Panc1 (cell line): ENCODE results near the gene C2CD2. TPM values are rescaled to one million over a fixed set of nuclear protein-coding genes. Genes with fewer than 3 reads are reported as not detected.

Experiments
- ATAC-seq: fragments of 200-7000 bp; cut with Tn5 transposase; 2 replicates; pipeline ENCODE4 v1.9.1; 2020; ENCODE audit warnings: mild to moderate bottlenecking, moderate library complexity
- BruUV-seq: library from RNA; stranded (reverse); fragments of 400-500 nt; replicated peaks from 2 replicates; lab custom pipeline; 2021; lab: Mats Ljungman, UMichigan
- CTCF ChIA-PET: fragments of 300-600 bp; sonication (Branson Sonifier 250); formaldehyde crosslinking; loops from one replicate; lab custom pipeline; 2022; ENCODE audit warnings: antibody characterized with exemption; lab: Charles Lee
- POLR2A ChIA-PET: fragments of 300-600 bp; sonication (Branson Sonifier 250); formaldehyde crosslinking; loops from one replicate; lab custom pipeline; 2022; ENCODE audit warnings: antibody characterized with exemption; lab: Charles Lee
- DNase-seq: peaks from one replicate; pipeline ENCODE4 v3.0.0-alpha.2; 2010; ENCODE audit warnings: low read depth, low spot score
- H3K27ac ChIP-seq: 2 replicates; pipeline ENCODE4 v1.5.1; 2011; ENCODE audit warnings: mild to moderate bottlenecking, low read length, inconsistent platforms
- H3K27me3 ChIP-seq: fragments of 200-500 bp; sonication (Bioruptor generic); 2 replicates; pipeline ENCODE4 v1.6.0; 2014; ENCODE audit warnings: low read length, inconsistent platforms; ENCODE audit not compliant: control insufficient read depth, insufficient read depth
- H3K36me3 ChIP-seq: fragments of 200-500 bp; sonication (Bioruptor generic); 2 replicates; pipeline ENCODE4 v1.5.1; 2014; ENCODE audit warnings: inconsistent platforms, mild to moderate bottlenecking, low read length, moderate library complexity; ENCODE audit not compliant: control insufficient read depth, insufficient read depth
- H3K4me1 ChIP-seq: 2 replicates; pipeline ENCODE4 v1.5.1; 2011; ENCODE audit warnings: inconsistent platforms, mild to moderate bottlenecking, low read length, moderate library complexity; ENCODE audit not compliant: control insufficient read depth, insufficient read depth
- H3K4me3 ChIP-seq, 2 experiments: 2 replicates each; pipeline ENCODE4 v1.5.1; 2011 to 2012; ENCODE audit warnings: low read depth in 2 of 2, low read length in 2 of 2, mild to moderate bottlenecking in 2 of 2, inconsistent platforms in 1 of 2, moderate library complexity in 1 of 2
- H3K9me3 ChIP-seq: fragments of 200-500 bp; sonication (Bioruptor generic); 2 replicates; pipeline ENCODE4 v1.5.1; 2014; ENCODE audit warnings: low read depth, mild to moderate bottlenecking, inconsistent platforms, low read length, moderate library complexity; ENCODE audit not compliant: control insufficient read depth, insufficient read depth
- CTCF ChIP-seq: fragments of 450-650 bp; IDR thresholded peaks from 2 replicates; pipeline ENCODE4 v1.5.1; 2017; ENCODE audit warnings: mild to moderate bottlenecking
- POLR2AphosphoS5 ChIP-seq: IDR thresholded peaks from 2 replicates; pipeline ENCODE4 v1.6.1; 2012; ENCODE audit warnings: mild to moderate bottlenecking, low read depth, low read length, moderate library complexity
- REST ChIP-seq, 2 experiments: IDR thresholded peaks; 2 replicates each; pipeline ENCODE4 v1.6.1; 2011 to 2012; ENCODE audit warnings: low read depth in 2 of 2, control low read depth in 1 of 2, low read length in 1 of 2, mild to moderate bottlenecking in 1 of 2, moderate library complexity in 1 of 2; ENCODE audit not compliant: insufficient read depth in 1 of 2
- SIN3A ChIP-seq: IDR thresholded peaks from 2 replicates; pipeline ENCODE4 v1.6.1; 2012; ENCODE audit warnings: low read depth, mild to moderate bottlenecking, low read length, moderate library complexity, borderline replicate concordance; ENCODE audit not compliant: insufficient read depth
- TCF7L2 ChIP-seq: IDR thresholded peaks from 2 replicates; pipeline ENCODE4 v1.6.1; 2011; ENCODE audit warnings: mild to moderate bottlenecking, low read depth, low read length, inconsistent platforms
- in situ Hi-C: cut with HindIII; loops from 2 replicates; pipeline ENCODE4 v1.10.0; 2016; ENCODE audit warnings: low sequenced_read_pairs, low pct_unique_long_range_greater_than_20kb
- intact Hi-C: fragments of 100-400 bp; cut with micrococcal nuclease; formaldehyde crosslinking; loops from one replicate; pipeline ENCODE4 v1.10.0; 2022; ENCODE audit not compliant: unreplicated experiment
- total RNA-seq: library from RNA; stranded (reverse); gene quantifications from one replicate; pipeline ENCODE4 v1.2.1, GENCODE V29; 2021; ENCODE audit not compliant: unreplicated experiment

The C2CD2 gene
- total RNA-seq, 1 experiment from 2014 or later = 14.0 TPM

- Histone ChIP-seq H3K9me3 (no peaks in the 10 kb centered on the region), H3K4me1 (0 out of 2 replicates have a peak, but pooled peaks cover 2% of the 10 kb centered on the region), H3K36me3 (no peaks in the 10 kb centered on the region; the same call in 1 of the 2 replicates), H3K27me3 (no peaks in the 10 kb centered on the region), H3K4me3 (no peak overlapping the region), H3K27ac (no peak overlapping the region)
- BruUV-seq = no TSS peak
- in situ Hi-C loops (no loop called here), intact Hi-C loops (no loop called here)
- ChIA-PET POLR2A (no interaction called here), CTCF (no interaction called here)
- DNase-seq (no peak), ATAC-seq (no peak)
- no peak for TF ChIP-seq REST (IDR thresholded peaks at IDR 0.05; ENCODE audit: insufficient read depth in 1 of 2, low read depth in 2 of 2, low read length in 1 of 2)
- no peak for TF ChIP-seq CTCF
- no peak for TF ChIP-seq POLR2AphosphoS5
- TF ChIP-seq TCF7L2 = no peak
These were observed 70.2 kb downstream of the C2CD2 start for GRCh38 chr21:41883582-41883981.

GRCh38 chr21:41881051-41881450, 72.8 kb downstream of the C2CD2 start:
- BruUV-seq = no TSS peak
- ChIA-PET POLR2A (no interaction called here), CTCF (no interaction called here)
- TF ChIP-seq POLR2AphosphoS5 = no peak
- TF ChIP-seq TCF7L2 = no peak
- no peak for TF ChIP-seq REST (IDR thresholded peaks at IDR 0.05; ENCODE audit: insufficient read depth in 1 of 2, low read depth in 2 of 2, low read length in 1 of 2)
- no peak for TF ChIP-seq CTCF
- TF ChIP-seq SIN3A = no peak
- H3K27me3 ChIP-seq = no peaks in the 10 kb centered on the region
- ATAC-seq (no peak), DNase-seq (no peak)
- peaks cover 10% of the 10 kb centered on the region for H3K4me1 ChIP-seq
- intact Hi-C loops = no loop called here
- no peak overlapping the region for H3K4me3 ChIP-seq
- H3K9me3 ChIP-seq = no peaks in the 10 kb centered on the region
- in situ Hi-C loops = no loop called here
- H3K27ac ChIP-seq = no peak overlapping the region
- no peaks in the 10 kb centered on the region; the same call in 1 of the 2 replicates for H3K36me3 ChIP-seq
